Activated CD8-positive, alpha-beta T cell treated with anti-CD3 and anti-CD28 coated beads for 36 hours (primary cell): ENCODE data around the gene DHRS12. TPM values are rescaled to one million over a fixed set of nuclear protein-coding genes. Genes with fewer than 3 reads are reported as not detected.

ENCODE experiments used
- ATAC-seq: fragments of 200-7000 bp; cut with Tn5 transposase; one replicate; pipeline ENCODE4 v1.10.0; 2021; ENCODE audit warnings: mild to moderate bottlenecking, moderate library complexity
- CTCF ChIA-PET: fragments of 350-600 bp; sonication (Branson Sonifier 250); formaldehyde crosslinking; loops from one replicate; lab custom pipeline; 2021; ENCODE audit warnings: antibody characterized with exemption; lab: Charles Lee
- POLR2A ChIA-PET: fragments of 350-600 bp; sonication (Branson Sonifier 250); formaldehyde crosslinking; loops from one replicate; lab custom pipeline; 2021; ENCODE audit warnings: antibody characterized with exemption; lab: Charles Lee
- DNase-seq: peaks from one replicate; pipeline ENCODE4 v3.0.0-alpha.2; 2020
- H3K27ac Mint-ChIP-seq: one replicate; pipeline ENCODE4 v1.8.0; 2021; ENCODE audit warnings: mild to moderate bottlenecking, mixed read lengths
- H3K27me3 Mint-ChIP-seq: one replicate; pipeline ENCODE4 v1.8.0; 2021; ENCODE audit warnings: mixed read lengths
- H3K36me3 Mint-ChIP-seq: one replicate; pipeline ENCODE4 v1.8.0; 2021; ENCODE audit warnings: low read depth, mixed read lengths
- H3K4me1 Mint-ChIP-seq: one replicate; pipeline ENCODE4 v1.8.0; 2021; ENCODE audit warnings: low read depth, mixed read lengths
- H3K4me3 Mint-ChIP-seq: one replicate; pipeline ENCODE4 v1.8.0; 2021; ENCODE audit warnings: mild to moderate bottlenecking, moderate library complexity, mixed read lengths
- H3K9me3 Mint-ChIP-seq: one replicate; pipeline ENCODE4 v1.8.0; 2021; ENCODE audit warnings: mixed read lengths
- intact Hi-C: fragments of 100-400 bp; cut with micrococcal nuclease; formaldehyde crosslinking; loops from one replicate; pipeline ENCODE4 v1.10.0; 2022
- total RNA-seq, 2 experiments: library from RNA; stranded (reverse); gene quantifications; one replicate each; pipeline ENCODE4 v1.2.3, GENCODE V29; 2021
- TF ChIP-seq, protein P1 (sequence below): fragments of 200-600 bp; IDR thresholded peaks from one replicate; pipeline ENCODE4 v1.8.0; 2022; ENCODE audit warnings: antibody characterized with exemption, mild to moderate bottlenecking

DHRS12 gene
- total RNA-seq, 2 experiments from 2014 or later: 6.6 to 6.7 TPM

DNA sequence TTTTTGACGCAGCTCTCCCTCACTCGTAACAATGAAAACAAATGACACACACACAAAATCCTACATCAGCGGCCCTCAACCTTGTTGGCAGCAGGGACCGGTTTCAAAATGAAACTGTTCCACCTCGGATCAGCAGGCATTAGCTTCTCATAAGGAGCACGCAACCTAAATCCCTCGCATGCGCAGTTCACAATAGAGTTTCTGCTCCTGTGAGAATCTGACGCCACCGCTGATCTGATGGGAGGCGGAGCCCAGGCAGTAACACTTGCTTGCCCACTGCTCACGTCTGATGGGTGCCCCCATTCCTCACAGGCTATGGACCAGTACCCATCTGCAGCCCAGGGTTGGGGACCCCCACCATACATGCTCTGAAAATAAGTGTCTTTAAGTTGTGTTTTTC lies 43.4 kb downstream of the DHRS12 start:
- TF ChIP-seq, protein P1, sequence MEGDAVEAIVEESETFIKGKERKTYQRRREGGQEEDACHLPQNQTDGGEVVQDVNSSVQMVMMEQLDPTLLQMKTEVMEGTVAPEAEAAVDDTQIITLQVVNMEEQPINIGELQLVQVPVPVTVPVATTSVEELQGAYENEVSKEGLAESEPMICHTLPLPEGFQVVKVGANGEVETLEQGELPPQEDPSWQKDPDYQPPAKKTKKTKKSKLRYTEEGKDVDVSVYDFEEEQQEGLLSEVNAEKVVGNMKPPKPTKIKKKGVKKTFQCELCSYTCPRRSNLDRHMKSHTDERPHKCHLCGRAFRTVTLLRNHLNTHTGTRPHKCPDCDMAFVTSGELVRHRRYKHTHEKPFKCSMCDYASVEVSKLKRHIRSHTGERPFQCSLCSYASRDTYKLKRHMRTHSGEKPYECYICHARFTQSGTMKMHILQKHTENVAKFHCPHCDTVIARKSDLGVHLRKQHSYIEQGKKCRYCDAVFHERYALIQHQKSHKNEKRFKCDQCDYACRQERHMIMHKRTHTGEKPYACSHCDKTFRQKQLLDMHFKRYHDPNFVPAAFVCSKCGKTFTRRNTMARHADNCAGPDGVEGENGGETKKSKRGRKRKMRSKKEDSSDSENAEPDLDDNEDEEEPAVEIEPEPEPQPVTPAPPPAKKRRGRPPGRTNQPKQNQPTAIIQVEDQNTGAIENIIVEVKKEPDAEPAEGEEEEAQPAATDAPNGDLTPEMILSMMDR: no peak
- peaks cover 7% of the 10 kb centered on the region for H3K36me3 Mint-ChIP-seq
- DNase-seq: no peak
- no peak overlapping the region for H3K27ac Mint-ChIP-seq
- H3K27me3 Mint-ChIP-seq: no peaks in the 10 kb centered on the region
- H3K4me3 Mint-ChIP-seq: no peak overlapping the region
- H3K4me1 Mint-ChIP-seq: peaks cover 30% of the 10 kb centered on the region
- ChIA-PET POLR2A (no interaction called here), CTCF (interaction anchor here (0.6 to 1.1 kb wide), 3 partner anchors 14 to 316 kb away, joined by 3 to 4 read pairs (median 3); no protein-coding TSS in a partner anchor)
- no peak for ATAC-seq
- intact Hi-C loops: no loop called here
- H3K9me3 Mint-ChIP-seq: no peaks in the 10 kb centered on the region

DNA sequence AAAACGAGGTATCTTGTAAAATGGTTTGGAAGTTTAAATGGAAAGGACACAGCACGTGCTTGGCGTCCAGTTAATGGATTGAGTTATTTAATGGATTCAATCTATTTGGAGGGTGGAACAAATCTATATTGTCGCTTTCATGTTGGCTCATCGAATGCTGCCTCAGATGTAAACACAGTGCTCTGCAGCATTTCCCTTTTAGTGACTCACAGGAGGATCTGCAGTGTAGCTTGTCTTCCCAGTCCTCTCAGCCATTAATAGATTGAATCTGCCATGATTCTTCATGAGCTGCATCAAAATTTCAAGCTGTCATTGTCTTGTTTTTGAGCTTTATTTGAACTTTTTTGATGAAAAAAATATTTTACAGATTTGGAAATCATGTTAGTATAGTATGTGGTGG lies 44.7 kb downstream of the DHRS12 start:
- TF ChIP-seq, protein P1: no peak
- POLR2A ChIA-PET: no interaction called here
- Mint-ChIP-seq H3K4me1 (peaks cover 19% of the 10 kb centered on the region), H3K9me3 (no peaks in the 10 kb centered on the region), H3K27ac (no peak overlapping the region), H3K4me3 (no peak overlapping the region), H3K27me3 (no peaks in the 10 kb centered on the region), H3K36me3 (peaks cover 7% of the 10 kb centered on the region)
- CTCF ChIA-PET: interaction anchor here (1.6 to 2.1 kb wide), 2 partner anchors 38 to 473 kb away, joined by 4 to 5 read pairs; no protein-coding TSS in a partner anchor
- DNase-seq: no peak
- no peak for ATAC-seq
- intact Hi-C loops: no loop called here

DNA sequence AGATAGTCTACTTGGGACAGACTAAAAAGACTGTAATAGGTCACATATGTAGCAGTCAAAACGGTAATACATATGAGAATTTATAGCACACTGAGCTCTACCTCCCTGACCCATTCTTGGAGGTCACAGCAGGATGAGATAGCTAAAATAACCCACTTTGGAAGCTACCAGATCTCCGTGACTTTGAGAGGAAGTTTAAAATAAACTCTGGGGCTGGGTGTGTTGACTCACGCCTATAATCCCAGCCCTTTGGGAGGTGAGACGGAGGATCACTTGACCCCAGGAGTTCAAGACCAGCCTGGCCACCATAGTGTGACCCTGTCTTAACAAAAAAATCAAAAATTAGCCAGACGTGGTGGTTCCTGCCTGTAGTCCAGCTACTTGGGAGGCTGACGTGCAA lies 45.3 kb downstream of the DHRS12 start:
- ATAC-seq (no peak), DNase-seq (no peak)
- intact Hi-C loops: no loop called here
- Mint-ChIP-seq H3K9me3 (no peaks in the 10 kb centered on the region), H3K27me3 (no peaks in the 10 kb centered on the region), H3K4me3 (no peak overlapping the region), H3K4me1 (peaks cover 13% of the 10 kb centered on the region), H3K36me3 (peaks cover 7% of the 10 kb centered on the region), H3K27ac (no peak overlapping the region)
- TF ChIP-seq, protein P1: no peak
- ChIA-PET POLR2A (no interaction called here), CTCF (interaction anchor here (0.8 to 2.1 kb wide), 5 partner anchors 18 to 472 kb away, joined by 3 to 5 read pairs (median 3); no protein-coding TSS in a partner anchor)

DNA sequence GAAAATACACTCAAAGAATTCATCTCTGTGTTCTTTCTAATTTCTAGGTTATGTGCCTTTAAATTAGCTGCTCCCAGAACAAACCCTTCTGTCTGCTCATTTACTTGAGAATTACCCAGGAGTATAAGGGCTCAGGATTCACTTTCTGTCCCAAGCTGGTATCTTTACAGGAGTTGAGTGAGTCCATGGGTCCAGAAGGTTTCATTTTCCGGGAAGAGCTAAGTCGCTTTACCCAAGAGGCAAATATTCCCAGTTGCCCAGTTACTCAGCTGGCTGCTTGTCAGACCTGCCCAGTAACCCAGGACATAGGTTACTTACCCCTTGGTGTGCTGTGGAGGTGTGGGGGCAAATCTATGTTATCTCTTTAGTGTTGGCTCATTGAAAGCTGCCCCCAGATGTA lies 47.3 kb downstream of the DHRS12 start:
- CTCF ChIA-PET: interaction anchor here (1.2 to 1.3 kb wide), 2 partner anchors 41 to 171 kb away, joined by 3 read pairs; no protein-coding TSS in a partner anchor
- H3K4me1 Mint-ChIP-seq: no peaks in the 10 kb centered on the region
- peaks cover 12% of the 10 kb centered on the region for H3K36me3 Mint-ChIP-seq
- no peak overlapping the region for H3K27ac Mint-ChIP-seq
- intact Hi-C loops: no loop called here
- DNase-seq (no peak), ATAC-seq (no peak)
- POLR2A ChIA-PET: no interaction called here
- H3K4me3 Mint-ChIP-seq: no peak overlapping the region
- H3K9me3 Mint-ChIP-seq: no peaks in the 10 kb centered on the region
- H3K27me3 Mint-ChIP-seq: no peaks in the 10 kb centered on the region
- TF ChIP-seq, protein P1: no peak

DNA sequence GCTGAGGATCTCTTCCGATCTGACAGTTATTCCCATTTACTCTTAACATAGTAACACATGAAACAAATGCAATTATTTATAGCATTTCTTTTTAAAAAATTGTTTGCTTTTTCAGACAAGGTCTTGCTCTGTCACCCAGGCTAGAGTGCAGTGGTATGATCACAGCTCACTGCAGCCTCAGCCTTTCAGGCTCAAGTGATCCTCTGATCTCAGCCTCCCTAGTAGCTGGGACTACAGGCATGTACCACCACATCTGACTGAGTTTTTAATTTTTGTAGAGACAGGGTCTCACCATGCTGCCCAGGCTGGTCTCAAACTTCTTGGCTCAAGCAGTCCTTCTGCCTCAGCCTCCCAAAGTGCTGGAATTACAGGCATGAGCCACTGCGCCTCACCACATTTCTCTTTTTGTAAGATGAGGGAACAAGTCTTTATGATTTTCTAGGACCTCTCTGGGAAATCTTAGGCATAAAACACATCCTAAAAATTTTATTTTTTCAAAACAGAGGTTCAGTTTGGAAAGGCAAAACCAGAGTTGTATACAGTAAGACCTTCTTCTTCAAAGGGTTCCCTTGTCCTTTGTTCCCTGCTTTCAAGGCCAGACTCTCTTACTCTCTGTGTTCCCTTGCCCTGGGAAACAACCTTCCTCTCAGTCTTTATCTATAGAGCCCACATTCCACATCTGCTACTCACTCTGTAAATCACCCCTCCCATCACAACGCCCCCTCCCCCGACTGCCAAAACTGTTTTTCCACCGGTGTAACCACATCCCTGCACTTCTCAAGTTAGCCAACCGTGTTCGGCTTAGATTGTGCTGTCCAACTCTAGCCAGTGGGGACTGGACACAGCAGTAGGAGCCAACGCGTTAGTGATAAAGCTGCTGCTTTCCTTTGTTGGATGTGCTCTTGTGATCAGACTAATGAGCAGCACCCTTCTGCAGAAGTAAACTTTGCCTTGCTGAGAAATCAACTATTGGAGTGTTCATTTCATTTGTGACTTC lies 56.2 kb downstream of the DHRS12 start:
- H3K4me3 Mint-ChIP-seq: no peak overlapping the region
- intact Hi-C loops: no loop called here
- no peak for DNase-seq
- ChIA-PET POLR2A (no interaction called here), CTCF (interaction anchor here (1.5 kb wide), 2 partner anchors 16 to 114 kb away, joined by 3 to 6 read pairs; no protein-coding TSS in a partner anchor)
- no peak for ATAC-seq
- TF ChIP-seq, protein P1: no peak
- no peaks in the 10 kb centered on the region for H3K27me3 Mint-ChIP-seq
- H3K4me1 Mint-ChIP-seq: no peaks in the 10 kb centered on the region
- H3K27ac Mint-ChIP-seq: no peak overlapping the region
- peaks cover 38% of the 10 kb centered on the region for H3K36me3 Mint-ChIP-seq
- H3K9me3 Mint-ChIP-seq: peaks cover 10% of the 10 kb centered on the region
